ENCODE measurements around the gene HAND1. TPM values are rescaled to one million over a fixed set of nuclear protein-coding genes. Genes with fewer than 3 reads are reported as not detected.

The HAND1 gene
- total RNA-seq, 1 donor = not detected

DNA sequence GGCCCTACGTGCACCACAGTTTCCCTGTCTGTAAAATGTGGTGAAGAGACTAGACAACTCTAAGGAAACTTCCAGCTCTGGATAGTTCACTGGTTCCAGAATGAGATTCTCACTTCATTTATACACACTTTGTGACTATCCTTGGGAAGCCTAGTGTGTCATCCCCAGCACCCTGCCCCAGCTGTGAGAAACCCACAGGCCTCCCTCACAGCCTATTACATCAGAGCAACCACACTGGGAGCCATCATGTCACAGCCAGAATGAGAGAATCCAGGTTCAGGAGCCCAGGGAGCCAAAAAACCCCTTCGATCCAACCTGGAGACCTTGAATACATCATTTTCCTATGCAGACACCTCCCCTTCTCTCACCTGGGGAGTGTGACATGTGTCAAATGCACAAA is 21.0 kb upstream of the HAND1 start:
- H3K4me3 ChIP-seq (ENCODE audit: low read depth, low read length) = no peak overlapping the region
- TF ChIP-seq, protein P1, sequence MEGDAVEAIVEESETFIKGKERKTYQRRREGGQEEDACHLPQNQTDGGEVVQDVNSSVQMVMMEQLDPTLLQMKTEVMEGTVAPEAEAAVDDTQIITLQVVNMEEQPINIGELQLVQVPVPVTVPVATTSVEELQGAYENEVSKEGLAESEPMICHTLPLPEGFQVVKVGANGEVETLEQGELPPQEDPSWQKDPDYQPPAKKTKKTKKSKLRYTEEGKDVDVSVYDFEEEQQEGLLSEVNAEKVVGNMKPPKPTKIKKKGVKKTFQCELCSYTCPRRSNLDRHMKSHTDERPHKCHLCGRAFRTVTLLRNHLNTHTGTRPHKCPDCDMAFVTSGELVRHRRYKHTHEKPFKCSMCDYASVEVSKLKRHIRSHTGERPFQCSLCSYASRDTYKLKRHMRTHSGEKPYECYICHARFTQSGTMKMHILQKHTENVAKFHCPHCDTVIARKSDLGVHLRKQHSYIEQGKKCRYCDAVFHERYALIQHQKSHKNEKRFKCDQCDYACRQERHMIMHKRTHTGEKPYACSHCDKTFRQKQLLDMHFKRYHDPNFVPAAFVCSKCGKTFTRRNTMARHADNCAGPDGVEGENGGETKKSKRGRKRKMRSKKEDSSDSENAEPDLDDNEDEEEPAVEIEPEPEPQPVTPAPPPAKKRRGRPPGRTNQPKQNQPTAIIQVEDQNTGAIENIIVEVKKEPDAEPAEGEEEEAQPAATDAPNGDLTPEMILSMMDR (IDR thresholded peaks at IDR 0.05; ENCODE audit: insufficient read depth, low read depth, low read length) = no peak
- no peak for DNase-seq (ENCODE audit: low read depth)

DNA sequence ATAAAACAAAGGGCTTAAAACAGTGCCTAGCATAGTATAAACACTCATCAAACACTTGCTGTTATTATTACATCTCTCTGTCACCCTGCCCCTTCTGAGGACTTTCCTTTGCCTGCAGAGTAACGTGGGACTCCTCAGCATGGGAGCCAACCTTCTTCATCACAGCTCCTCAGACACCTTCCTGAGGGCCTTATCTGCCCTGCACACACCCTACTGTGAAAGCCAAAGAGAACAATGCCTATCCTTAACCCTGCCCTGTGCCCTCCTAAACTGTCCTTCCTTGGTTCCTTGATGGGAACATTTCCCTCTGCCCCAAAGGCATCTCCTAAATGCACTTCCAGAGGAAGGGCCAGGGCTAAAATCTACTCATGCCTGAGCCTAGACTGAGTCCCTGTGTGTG is 20.6 kb upstream of the HAND1 start:
- H3K4me3 ChIP-seq (ENCODE audit: low read depth, low read length) = no peak overlapping the region
- no peak for DNase-seq (ENCODE audit: low read depth)
- TF ChIP-seq, protein P1 (IDR thresholded peaks at IDR 0.05; ENCODE audit: insufficient read depth, low read depth, low read length) = no peak

- no peak for DNase-seq (ENCODE audit: low read depth)
- H3K4me3 ChIP-seq (ENCODE audit: low read depth, low read length) = no peak overlapping the region
- TF ChIP-seq, protein P1 (IDR thresholded peaks at IDR 0.05; ENCODE audit: insufficient read depth, low read depth, low read length) = no peak
These were observed 16.0 kb upstream of the HAND1 start for GRCh38 chr5:154494036-154494435.

- no peak overlapping the region for H3K4me3 ChIP-seq (ENCODE audit: low read depth, low read length)
- no peak for DNase-seq (ENCODE audit: low read depth)
- TF ChIP-seq, protein P1 (IDR thresholded peaks at IDR 0.05; ENCODE audit: insufficient read depth, low read depth, low read length) = no peak
These were observed 15.2 kb upstream of the HAND1 start for GRCh38 chr5:154493274-154493673.

- DNase-seq (ENCODE audit: low read depth) = no peak
- no peak overlapping the region for H3K4me3 ChIP-seq (ENCODE audit: low read depth, low read length)
- TF ChIP-seq, protein P1 (IDR thresholded peaks at IDR 0.05; ENCODE audit: insufficient read depth, low read depth, low read length) = no peak
These were observed 13.9 kb upstream of the HAND1 start for GRCh38 chr5:154491941-154492340.

DNA sequence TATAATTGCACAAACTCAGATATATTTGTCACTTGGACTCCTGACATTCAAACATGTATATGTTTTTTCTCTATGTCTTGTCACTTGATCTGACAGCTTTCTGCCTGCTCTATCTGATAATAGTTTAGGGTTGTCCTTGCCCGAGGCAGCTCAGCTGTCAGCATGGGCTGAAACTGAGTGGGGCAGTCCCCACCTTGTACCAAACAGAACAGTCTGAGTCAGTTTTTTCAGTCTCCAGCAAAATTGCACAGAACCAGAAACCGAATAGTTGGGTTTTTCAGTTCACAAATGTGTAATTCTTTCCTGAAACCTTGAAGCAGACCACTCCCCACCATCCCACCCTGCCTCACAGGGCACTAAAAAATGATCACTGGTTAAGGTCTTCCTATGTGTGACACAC is 9.5 kb upstream of the HAND1 start:
- no peak for DNase-seq (ENCODE audit: low read depth)
- H3K4me3 ChIP-seq (ENCODE audit: low read depth, low read length) = no peak overlapping the region
- TF ChIP-seq, protein P1 (IDR thresholded peaks at IDR 0.05; ENCODE audit: insufficient read depth, low read depth, low read length) = no peak

DNA sequence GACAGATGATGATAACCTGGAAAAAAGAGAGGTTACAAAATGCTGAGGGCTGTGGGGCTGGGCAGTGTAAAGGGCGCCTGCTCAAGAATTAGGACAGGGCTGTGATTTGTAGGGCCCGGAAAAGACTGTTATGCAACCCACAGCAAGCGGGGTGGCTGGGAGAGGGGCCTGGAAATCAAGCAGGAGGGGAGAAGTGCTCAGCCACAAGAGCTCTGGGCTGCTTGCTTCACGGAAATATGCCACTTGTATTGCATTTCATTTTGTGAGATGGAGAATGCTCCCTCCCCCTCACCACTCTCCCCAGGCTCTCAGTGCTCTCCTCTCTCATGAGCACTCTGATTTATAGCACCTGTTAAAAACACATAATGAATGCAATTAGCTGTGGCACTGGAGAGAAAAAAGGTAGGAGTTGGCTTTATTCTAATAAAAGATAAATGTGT is 8.4 kb upstream of the HAND1 start:
- H3K4me3 ChIP-seq (ENCODE audit: low read depth, low read length) = no peak overlapping the region
- no peak for DNase-seq (ENCODE audit: low read depth)
- TF ChIP-seq, protein P1 (IDR thresholded peaks at IDR 0.05; ENCODE audit: insufficient read depth, low read depth, low read length) = no peak
